GM18499 (cell line): ENCODE results near the gene PHF24.

ENCODE experiments used
- ATAC-seq: cut with Tn5 transposase; IDR thresholded peaks from one replicate; pipeline ENCODE4 v1.9.1; 2021; ENCODE audit warnings: moderate number of reproducible peaks; ENCODE audit not compliant: insufficient read depth, unreplicated experiment

PHF24 gene

DNA sequence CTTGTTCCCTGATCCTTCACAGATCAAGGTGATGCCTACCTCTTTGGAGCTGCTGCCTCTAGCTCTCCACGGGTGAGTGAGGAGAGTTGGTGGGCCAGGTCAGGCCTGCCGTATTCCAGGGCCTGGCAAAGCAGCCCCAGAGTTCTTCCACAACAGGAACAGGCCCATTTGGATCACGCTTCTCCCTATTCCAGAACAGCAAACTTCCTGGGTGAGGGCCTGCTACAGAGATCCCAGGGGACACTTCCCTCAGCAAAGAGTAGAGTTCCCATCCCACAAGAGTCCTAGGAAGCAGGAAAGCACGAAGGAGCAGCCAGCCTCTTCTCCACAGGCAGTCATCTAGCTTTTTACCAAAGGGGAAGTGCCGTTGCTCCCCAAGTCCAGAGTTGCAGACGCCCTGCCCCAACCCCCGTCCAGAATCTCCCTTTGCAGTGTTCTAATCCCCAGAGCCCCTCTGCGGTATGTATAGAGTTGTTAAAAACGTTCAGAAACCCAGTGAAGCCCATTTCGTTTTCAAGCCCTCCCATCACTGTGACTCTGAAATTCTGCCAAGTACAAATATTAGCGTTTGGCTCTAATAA is 22.2 kb downstream of the PHF24 start:
- no peak for ATAC-seq

DNA sequence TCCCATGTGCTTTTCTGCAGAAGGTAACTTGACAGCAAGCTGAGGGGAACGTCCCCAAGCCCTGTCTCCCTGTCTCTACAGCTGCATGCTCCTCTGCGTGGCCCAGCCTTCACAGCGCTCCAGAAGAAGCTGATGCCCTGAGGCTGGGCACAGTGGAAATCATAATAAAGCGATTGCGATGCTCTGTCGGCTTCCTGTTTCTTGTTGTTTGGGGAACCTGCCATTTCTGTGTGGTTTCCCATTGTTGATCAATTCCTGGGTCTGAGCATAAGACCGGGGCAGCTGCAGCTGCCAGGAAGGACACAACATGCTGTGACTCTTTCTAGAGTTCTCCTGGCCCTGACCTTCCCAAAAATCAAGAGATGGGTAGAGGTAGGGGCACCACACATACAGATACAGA is 24.3 kb downstream of the PHF24 start:
- ATAC-seq, result no peak

DNA sequence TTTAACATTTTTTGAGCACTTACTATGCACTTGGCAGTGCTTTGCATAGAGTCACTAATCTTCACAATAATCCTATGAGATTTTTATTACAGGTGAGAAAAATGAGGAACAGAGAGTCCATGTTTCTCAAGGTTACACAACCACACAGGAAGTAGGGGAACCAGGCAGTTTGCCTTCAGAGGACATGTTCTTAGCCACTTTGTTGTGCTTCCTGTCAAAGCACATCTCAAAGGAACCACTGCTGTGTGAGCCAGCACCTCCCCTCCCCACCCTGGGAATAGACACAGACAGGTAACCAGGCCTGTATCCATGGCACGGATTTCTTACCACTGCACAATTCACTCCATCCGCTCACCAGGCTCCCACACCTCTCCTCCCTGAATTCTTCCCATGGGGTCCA is 25.1 kb downstream of the PHF24 start:
- no peak for ATAC-seq

DNA sequence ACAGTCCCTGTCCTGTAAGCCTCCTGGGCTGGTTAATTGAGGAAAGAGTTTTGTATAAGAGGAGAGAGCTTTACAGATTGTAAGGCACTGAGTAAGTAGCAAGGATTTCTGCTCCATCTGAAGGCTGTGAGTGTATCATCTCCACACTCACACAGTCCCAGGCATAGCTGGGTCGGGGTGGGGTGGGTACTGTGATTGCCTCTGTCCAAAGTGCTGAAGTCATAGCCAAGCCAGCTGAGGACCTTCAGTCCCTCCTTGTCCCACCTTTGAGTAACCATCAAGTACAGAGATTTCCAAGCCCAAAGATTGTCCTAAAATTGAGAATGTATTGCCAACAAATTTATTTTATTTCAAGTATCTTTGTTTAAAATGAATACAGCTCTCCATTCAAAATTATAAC is 26.0 kb downstream of the PHF24 start:
- no peak for ATAC-seq

DNA sequence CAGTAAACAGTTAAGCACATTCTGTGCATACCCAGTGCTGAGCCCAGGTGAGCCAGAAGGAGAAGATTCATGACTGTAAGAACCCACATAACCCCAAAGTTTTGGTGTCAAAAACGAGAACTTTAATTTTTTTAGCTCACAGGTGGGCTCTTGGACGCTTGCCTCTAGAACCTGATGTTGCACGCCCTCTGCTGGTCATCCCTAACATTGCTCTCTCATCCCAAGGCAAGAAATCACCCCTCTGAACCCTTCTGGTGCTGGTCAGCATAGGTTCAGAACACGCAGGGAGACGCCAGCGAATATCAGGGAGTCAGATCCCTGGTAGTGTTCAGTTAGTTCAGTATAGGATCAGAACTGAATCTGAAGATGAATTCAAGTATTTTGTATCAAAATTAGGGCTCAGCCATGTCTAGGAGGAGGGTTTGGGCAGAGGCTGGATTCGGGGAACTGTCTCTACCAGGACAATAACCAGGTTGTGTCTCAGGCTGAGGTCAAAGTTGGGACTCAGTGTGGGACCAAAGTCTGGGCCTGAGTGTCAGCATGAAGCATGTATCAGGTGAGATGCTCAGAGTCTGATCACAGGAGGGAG is 27.3 kb downstream of the PHF24 start:
- ATAC-seq, result no peak

DNA sequence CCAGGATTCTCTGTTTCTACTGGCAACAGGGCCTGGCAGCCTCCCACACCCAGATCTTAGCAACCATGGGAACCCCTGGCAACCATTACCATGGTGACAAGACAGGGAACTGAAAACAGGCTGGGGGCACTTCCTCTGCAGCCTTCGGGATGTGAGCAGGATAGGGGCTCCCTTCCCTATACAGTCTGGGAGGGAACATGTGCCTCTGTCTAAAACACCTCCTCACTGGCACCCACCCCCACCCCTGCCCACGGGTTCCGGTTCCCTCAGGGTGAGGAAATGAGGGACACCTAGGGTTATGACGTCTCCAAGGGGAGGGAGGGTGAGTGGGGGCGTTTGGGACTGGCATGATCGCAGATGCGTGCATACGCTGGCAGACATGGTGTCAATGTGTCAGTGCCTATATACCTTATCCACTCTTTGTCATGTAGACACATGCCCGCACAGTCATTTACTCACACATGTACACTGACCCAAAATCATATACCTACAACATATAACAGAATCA is 28.5 kb downstream of the PHF24 start:
- no peak for ATAC-seq

DNA sequence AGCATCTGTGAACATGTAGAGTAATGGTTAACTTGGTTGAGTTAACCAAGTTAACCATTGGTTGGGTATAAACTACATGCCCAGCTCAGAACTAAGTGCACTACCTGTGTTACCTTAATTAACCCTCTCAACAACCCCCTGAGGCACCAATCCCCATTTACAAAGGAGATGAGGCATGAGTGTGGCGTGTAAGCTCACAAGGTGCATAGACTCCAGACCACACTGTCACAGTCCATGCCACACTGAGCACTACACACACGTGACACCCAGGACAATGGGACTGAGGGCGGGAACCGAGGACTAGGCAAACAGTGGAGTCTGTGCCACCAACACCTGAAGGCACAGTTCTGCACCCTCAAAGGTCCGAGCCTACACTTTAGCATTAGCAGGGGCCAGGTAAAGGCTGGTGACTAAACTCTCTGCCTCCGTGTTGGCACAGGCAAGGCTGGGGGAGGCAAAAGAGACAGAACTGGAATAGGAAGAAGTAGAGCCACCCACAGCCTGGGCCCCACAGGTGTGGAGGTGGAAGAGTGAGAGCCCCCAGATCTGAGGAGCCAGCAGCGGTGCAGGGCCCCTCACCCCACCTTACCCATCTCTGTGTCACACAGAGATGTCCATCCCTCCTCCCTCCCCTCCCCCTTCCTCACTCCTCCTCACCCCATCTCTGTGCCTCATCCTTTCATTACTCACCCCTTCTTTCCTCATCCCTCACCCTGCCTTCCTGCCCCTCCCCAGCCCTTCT is 29.2 kb downstream of the PHF24 start:
- no peak for ATAC-seq

DNA sequence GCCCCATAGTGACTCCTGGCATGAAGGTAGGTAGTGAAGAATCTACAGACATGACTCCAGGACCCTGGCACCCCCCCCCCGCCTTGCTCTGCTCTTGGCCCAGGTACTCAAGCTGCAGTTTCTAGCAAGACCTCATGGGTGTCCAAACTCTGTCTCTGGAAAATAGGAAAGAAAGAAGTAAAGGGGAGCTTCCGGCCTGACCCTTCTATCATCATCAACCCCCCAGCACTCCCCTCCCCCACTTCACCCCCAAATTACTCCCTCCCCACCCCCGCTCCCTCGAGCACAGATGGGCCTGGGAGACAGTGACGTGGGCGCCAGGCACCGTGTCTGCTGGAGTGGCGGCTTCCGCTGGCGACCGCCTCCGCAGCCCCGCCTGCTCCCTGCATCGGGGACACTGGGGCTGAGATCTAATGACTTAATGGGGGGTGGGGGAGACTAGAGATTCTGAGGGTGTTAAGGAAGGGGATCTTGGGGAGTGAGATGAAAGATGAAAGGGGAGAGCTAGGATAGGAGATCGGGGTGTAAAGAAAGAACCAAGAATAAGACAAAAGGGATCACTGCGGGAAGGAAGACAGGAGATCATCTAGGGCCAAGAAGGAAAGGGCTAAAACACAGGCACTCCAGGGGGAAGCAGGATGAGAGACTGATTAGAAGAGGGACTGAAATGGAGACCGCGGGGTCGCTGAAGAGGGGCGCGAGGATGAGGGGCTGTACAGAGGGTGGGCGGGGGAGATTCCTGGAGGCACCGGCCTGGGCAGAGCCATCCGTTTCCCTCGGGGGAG is 30.3 kb downstream of the PHF24 start:
- ATAC-seq, result no peak

DNA sequence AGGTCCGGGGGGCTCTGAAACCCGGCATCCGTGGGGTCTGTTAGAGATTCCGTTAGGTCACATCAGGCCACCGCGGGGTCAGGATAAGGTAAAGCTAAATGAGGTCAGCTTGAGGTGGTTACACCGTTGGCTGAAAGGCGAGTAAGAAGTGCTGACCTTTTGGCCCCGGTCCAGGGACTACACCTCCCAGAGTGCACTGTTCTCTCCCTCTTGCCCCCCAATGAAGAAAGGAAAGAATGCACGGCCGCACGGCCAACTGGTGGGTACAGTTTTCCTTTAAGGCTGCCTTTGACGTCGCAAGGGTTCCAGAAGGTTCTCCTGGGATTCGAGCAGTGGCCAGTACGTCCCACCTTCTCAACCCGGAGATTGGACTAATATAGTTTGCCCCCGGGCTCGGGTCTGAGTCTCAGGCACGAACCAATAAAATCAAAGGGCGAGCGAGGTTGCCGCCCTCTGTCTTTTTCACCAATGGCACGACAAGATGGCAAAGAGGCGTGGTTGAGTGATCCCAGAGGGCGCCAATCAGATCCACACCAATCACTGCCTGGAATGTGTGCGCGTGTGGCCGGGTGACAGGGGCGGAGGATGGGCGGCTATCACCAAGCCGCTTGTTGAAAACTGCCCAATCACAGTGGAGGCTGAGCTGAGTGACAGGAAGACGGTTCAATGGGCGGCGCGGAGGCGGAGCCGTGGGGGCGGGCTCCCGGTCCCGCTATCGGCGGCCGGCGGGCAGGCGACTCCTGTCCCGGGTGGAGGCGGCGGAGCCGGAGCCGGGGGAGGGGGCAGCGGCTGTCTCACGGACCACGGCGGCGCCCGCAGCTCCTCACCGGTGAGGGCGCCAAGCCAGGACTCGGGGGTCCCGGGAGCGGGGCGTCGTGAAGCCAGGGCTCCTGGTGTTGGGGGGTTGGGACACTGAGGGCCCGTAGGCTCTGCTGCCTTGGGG is 31.2 kb downstream of the PHF24 start, which contains the start of gene DNAJB5:
DNAJB5 (plus strand) TSS at position 743 of the 943 bp plus-strand sequence. CDS start 886 bp downstream, outside the sequence.
- ATAC-seq, result peak; percentile 76

DNA sequence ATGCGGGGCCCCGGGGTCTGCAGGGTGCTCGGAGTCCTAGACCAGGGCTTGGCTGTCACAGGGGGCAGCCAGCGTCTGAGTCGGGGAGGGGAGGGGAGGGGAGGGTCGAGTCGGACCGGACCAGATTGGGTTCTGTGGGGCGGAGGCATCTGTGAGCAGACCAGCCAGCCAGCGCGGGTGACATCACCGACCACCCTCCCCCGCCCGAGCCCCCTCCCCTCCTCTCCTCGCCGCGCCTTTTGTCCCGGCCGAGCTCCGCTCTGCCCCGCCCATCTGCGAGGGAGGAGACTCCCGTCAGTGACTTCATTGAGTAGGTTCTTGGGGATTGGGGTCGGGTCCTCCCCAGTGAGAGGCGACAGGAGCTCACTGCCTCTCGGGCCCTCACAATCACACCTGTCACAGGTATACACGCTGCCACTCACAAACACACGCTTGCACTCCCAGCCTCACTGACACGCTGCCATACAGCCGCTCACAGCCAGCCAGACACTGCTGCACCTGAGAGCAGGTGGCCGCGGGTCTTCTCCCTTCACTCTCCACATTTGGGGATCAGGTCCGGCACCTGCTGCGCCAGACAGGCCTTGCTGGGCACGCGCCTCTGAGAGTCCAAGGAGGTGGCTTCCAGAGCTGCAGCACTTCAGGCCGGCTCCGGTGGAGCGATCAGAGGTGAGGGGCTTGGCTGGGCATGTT is 32.0 kb downstream of the PHF24 start:
- ATAC-seq, result no peak

DNA sequence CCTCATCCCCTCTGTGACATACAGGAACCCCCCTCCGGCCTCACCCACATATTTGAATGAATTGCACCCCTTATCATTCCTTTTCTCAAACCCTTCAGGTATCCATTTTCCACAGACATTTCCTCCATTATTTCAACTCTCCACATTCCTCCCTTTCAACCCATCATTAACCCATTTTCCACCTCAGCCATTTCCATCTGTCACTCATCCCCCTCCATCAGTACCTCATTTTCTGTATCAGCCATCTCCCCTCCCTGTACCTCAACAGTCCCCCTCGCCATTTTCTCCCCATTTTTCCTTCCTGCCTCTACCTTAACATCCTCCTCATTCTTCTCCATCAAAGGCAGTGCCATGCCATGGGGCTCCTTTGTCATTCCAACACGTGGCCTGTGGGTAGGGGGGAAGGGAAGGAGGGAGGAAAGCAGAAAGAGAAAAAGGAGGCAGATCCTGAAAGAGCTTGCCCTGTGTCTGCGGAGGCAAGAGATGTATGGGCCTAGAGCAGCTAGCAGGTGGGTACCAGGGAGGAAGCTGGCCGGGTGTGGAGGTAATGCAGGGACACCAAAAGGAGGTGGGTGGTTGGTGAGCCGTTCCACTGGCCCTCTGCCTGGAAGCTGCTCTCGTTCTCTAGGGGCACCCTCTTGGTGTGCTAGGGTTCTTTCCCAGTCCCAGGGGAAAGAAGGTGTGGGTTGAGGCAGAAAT is 33.0 kb downstream of the PHF24 start:
- no peak for ATAC-seq

DNA sequence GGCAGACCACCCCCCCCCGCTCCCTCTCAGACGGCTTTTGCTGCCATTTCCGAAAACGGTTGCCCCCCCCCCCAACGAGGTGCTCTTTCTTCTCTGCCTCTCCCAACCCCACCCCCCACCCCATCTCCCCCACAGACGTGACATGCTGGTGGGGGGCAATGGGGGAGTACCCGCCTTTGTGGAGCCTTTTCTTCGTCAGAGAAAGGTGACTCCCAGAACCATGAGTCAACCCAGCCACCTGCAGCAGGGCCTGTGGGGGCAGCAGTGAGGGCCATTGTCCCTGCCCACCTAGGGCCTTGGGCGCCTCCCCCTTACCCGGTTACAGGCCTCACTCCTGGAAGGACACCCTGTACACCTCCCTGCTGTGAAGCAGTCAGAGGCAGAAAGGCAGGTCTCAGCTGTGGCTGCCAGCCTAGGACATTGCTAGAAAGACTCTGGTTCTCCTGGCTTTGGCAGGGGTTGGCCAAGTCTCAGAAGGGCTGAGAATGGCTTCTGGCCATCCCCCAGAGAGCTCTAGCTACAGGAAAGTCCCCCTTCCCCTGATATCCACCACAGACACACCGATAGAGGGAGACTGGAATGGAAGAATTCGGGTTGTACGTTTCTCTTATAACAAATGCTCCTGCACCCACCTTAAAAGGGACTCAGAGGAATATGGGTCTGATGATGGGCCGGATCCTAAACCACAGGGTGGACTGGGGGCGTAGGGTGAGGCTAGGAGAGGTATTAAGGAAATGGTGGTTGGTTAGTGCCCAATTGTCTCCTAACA is 33.7 kb downstream of the PHF24 start:
- no peak for ATAC-seq

DNA sequence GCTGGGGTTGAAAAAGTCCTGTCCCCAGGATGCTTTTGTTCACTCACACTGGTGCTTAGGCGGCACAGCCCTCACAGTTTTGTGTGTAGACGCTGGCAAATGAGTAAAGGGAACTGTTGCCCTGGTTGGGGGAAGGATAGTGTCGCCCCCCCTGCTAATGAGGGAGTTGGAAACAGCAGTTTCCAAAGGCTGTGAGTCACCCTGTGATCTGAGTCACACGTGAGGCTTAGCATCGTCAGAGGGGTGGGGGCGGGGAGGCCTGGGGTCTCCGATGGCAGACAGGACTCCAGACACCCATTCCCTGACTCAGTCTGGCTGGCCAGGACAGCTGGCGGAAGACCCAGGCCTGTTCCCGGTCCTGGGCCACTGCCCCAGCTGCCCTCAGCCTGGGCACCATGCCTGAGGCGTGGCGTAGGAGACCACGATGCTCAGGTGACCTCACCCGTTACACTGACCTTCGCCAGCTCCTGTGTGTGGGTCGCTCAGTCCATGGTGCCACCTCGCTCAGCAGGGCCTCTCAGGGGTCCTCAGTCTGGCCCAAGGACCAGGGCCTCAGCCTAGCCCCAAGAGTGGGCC is 34.4 kb downstream of the PHF24 start:
- no peak for ATAC-seq

DNA sequence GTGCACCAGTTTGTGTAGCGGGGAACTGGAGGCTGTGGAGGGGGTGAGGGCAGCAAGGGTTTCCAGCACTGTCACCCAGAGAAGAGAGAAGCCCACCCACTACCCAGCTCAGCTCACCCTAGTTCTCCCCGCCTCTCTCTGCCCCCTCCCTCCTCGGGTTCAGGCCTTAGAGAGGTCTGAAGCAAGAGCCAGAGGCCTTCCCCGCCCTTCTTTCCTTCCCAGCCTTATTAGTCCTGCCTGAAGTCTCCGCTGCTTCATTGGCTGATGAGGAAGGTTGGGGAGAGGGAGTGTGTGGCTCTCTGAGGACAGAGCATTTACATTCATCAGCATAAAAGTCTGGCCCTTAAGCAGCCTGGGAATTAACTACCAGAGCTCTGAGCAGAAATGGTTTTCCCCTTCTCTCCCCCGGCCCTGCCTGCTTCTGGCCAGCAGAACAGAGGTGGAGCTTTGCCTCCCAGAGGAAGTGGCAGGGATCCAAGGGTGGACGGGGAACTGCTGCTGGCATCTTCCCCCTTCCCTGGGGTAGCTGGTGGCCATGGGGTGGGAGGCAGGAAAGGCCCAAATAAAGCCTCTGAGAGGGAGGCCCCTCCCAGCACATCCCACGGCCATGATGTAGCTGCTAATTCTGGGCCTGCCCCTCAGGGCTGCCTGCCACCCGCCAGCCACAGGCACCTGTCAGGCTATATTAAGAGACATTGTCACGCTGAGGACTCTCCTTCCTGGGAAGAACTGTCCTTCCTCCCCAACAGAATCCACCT is 35.6 kb downstream of the PHF24 start:
- ATAC-seq, result no peak

DNA sequence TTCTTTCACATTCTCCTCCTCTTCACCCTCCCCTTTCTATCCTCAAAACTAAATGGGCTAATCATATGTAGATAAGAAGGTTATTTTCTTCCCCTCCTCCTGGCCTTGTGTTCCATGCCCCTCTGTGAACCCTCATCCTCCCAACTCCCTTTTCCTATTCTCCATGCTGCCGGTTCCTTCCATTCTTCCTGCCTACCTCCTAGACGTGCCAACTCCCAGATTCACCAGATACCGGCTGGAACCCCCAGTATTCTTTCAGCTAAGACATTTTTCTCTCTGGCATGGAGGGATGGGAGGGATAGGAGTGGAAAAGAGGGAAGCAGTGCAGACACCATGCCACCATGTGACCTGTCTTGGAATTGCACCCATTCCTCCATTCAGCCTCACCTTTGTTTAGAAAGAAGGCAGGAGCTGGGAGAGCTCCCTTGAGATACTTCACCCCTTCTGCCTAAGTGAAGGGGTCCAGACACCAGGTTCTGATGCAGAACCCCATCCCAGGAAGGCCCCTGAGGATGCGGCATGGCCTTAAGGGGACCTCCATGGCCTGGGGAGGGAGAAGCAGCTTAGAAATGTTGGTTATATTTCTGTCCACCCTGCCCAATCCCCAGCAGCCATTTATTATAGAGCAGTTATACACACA is 36.3 kb downstream of the PHF24 start:
- ATAC-seq, result no peak

DNA sequence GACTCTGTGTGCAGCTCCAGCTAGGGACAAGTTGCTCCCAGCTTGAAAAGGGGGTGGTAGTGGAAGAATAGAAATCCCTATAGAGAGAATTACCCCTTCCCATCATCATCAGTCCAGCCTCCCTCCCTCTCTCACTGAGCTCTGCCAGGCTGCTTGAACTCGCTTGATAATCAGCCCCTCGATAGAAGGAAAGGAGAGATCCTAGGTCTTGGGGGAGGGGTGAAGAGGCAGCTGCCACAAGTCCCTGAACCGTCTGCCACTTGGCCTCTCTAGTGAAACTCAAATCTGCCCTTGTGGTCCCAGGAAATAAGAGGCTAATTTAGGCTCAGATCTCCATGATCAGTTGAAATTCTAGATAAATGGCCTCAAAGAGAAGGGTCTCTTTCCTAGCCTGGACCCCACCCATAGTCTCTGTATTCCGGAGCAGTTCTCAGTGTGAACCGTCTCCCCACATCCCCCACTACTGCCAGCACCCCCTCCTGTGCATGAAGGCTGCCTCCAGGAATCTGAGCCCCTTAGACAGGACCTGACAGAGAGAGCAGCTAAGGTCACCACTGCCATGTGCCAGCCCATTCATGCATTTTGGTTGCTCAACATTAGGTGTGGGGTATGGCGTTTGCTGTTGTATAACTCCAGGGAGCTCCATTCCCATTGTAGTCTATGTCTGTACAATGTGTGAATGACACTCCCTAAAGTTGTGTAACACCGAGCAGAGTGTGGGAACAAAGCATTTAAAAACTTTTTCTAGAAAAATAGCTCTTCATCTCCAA is 37.0 kb downstream of the PHF24 start:
- ATAC-seq, result no peak
